GM21390 (cell line): ENCODE results near the gene MAD1L1.
A peak's percentile ranks its signal among the peaks of the same experiment; 100 is the strongest.
"Not testable (repeated sequence)": the region's sequence is repeated elsewhere in the genome, so short reads cannot be mapped to it uniquely, and the experiment has no call there.

Experiments
- ATAC-seq: cut with Tn5 transposase; IDR thresholded peaks from one replicate; pipeline ENCODE4 v1.9.1; 2021; ENCODE audit not compliant: unreplicated experiment

The MAD1L1 gene

GRCh38 chr7:2232766-2233520, at the start of gene MAD1L1:
MAD1L1 (minus strand) TSS chr7:2232945; CDS start chr7:2230133, 2,812 bp downstream.
- ATAC-seq = peak; percentile 68

- ATAC-seq = no peak
Observed at GRCh38 chr7:2282185-2282751, 49.5 kb upstream of the MAD1L1 start.

GRCh38 chr7:2281541-2281940, 48.8 kb upstream of the MAD1L1 start:
- ATAC-seq = no peak

DNA sequence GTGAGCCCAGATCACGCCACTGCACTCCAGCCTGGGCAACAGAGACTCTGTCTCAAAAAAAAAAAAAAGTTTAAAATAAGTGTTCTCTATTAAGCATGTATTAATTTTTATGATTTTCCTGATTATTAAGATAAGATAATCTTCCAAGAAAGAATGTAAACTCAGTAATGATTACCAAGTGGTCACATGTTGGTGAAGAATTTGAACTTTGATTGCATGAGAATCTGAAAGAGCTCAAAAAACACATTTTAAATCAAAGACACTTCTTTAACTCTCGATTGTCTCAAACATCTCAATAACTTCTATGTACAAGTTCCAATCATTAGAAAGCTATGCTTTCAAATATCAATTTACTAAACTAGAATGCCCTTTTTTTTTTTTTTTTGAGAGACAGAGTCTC, 47.7 kb upstream of the MAD1L1 start:
- no peak for ATAC-seq

GRCh38 chr7:2279896-2280295, 47.2 kb upstream of the MAD1L1 start:
- ATAC-seq = no peak

GRCh38 chr7:2278026-2278425, 45.3 kb upstream of the MAD1L1 start:
- no peak for ATAC-seq

DNA sequence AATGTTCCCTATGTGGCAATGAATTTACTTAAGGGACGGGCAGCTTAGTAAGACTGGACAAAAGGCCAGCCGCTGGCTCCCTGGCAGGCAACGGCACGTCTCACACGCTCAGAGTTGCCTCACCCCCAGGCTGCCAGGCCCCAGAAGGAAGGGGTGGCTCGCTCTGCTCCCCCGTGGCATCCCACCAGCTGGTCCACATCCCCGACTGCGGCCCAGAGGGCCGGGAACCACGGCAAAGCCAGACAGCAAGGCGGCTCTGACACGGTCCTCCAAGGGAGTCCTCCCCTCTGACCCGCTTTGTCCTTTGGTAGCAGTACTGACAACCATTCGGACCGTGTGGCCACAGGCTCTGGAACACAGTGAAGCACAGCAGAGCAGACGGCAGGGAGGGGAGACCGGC, 43.4 kb upstream of the MAD1L1 start:
- ATAC-seq = no peak

GRCh38 chr7:2275101-2275500, 42.4 kb upstream of the MAD1L1 start:
- ATAC-seq = no peak

DNA sequence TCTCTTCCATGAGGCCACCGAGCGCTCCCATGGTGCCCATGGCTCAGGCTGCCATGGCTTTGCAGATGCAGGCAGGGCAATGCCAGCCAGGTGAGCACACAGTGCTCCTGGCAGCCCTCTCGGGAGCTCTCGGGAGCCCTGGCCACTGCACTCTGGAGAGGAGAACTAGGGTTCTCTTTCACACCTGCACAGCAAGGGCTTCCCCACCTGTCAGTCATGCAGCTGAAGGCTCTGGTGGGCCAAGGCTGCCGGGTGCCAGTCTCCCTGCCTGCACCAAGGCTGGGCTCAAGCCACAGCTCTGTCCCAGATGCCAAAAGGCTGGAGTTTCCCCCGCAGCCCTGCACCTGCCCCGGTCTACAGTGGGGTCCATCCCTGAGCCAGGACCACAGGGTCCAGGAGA, 41.9 kb upstream of the MAD1L1 start:
- ATAC-seq = no peak

DNA sequence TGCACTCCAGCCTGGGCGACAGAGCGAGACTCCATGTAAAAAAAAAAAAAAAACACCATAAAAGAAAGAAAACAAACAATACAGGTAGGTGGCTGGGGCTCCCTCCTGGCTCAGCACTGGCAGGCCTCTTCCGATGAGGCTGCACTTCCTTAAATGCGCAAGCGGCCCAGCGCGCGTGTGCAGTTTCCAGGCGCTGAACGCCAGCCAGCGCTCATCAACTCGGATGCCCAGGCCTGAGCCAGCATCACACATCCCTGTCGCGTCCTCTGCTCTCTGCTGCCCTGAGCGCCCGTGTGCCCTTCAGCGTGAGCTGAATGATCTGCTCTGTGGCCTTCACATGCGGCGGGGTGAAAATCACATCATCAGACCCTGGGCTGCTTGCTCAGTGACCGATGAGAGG, 41.1 kb upstream of the MAD1L1 start:
- no peak for ATAC-seq

- ATAC-seq = no peak
Observed at GRCh38 chr7:2272031-2272430, 39.3 kb upstream of the MAD1L1 start.

DNA sequence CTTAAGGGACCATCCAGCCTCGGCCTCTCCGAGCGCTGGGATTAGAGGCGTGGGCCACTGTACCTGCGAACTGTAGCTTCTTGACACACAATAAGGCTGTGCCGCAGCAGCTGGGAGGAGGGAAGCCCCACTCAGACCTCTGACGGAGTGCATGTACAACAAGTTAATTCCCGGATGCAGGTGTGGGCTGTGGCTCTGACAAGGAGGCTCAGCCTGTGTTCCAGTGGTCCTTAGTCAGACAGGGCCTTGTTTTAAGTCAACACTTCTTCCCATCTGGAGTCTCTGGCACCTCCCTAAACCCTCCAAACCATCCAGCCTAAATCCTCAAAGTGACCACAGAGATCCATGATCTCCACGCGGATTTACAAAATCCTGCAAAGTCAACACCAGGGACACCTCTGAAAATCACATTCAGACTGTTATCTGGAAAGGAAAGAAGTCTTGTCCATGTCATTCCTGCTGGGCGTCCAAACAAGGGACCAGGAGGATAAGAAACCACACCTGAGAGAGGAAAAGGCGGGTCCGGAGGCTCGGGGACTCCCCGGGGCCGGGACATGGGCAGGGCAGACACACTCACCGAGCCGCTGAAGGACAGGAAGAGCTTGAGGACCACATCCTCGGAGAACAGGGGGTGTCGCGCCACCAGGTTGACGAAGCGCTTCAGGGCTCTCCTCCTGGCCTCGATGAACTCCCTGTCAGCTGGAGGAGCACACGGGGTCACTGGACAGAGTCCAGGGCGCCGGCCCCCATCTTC, 38.7 kb upstream of the MAD1L1 start:
- ATAC-seq = no peak

GRCh38 chr7:2270495-2270894, 37.8 kb upstream of the MAD1L1 start:
- ATAC-seq = no peak

DNA sequence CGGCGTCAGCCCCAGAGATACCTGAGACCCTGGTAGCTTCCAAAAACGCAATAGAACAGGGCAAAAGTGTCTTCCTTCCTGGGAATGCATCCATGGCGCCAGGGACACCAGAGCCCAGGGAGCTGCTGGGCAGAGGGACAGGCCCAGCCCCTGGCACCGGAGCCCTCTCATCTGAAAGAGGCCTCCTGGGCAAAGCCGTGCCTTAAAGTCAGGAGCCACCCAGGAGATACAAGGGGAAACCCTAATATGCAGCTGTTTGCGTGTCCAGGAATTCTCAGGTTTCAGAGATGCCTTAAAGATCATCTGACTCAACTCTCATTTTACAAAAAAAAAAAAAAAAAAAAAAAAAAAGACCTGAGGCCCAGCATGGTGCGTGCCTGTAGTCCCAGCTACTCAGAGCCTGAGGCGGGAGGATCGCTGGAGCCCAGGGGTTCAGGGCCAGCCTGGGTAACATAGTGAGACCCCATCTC, 37.3 kb upstream of the MAD1L1 start:
- ATAC-seq = no peak

DNA sequence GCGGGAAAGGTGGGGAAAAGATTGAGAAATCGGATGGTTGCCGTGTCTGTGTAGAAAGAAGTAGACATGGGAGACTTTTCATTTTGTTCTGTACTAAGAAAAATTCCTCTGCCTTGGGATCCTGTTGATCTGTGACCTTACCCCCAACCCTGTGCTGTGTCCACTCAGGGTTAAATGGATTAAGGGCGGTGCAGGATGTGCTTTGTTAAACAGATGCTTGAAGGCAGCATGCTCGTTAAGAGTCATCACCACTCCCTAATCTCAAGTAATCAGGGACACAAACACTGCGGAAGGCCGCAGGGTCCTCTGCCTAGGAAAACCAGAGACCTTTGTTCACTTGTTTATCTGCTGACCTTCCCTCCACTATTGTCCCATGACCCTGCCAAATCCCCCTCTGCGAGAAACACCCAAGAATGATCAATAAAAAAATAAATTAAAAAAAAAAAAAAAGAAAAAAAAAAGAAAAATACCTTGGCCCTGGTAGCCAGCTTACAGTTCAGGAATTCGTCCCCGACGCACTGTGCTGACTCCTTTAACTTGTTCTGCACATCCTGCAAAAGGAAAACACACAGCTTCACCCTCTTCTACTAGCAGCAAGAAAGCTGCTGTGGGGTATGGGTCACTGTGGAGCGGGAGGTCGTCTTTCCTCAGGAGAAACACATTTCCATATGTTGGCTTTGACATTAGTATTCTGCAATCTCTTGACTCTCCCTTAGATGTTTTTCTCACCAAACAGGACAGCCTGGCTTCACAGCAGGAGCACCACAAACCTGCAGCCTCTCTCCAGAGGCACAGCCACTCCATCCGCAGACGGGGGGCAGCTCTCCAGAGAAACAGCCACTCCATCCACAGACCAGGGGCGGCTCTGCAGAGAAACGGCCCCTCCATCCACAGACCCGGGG, 36.6 kb upstream of the MAD1L1 start:
- not testable (repeated sequence) for ATAC-seq

- ATAC-seq = no peak
Observed at GRCh38 chr7:2266911-2267310, 34.2 kb upstream of the MAD1L1 start.

GRCh38 chr7:2264158-2264557, 31.4 kb upstream of the MAD1L1 start:
- ATAC-seq = no peak

- no peak for ATAC-seq
Observed at GRCh38 chr7:2263176-2263575, 30.4 kb upstream of the MAD1L1 start.

GRCh38 chr7:2261611-2262010, 28.9 kb upstream of the MAD1L1 start:
- ATAC-seq = no peak

GRCh38 chr7:2260820-2261219, 28.1 kb upstream of the MAD1L1 start:
- no peak for ATAC-seq

DNA sequence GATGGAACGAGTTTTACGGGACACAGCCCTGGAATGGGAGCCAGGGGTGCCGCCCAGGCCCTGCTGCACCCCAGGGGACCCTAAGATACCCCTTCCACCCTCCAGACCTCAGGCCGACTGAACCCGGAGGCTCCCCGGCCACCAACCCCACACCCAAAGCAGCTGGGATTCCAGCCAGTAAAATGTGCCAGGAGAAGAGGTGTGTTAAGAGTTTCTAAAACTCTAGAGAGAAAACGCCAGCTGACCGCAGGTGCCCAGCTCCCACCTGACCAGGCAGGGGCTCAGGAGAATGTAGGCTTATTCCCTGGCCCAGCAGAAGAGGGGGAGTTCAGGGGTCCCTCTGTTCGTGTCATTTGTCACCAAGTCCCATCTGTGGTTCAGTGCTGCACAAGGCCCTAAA, 26.7 kb upstream of the MAD1L1 start:
- no peak for ATAC-seq
